ENCODE data around the gene PPARD. TPM values are rescaled to one million over a fixed set of nuclear protein-coding genes. Genes with fewer than 3 reads are reported as not detected.

The PPARD gene
- total RNA-seq, 4 donors from 2014 or later, result 6.3 to 16.7 (median 12.0) TPM

DNA sequence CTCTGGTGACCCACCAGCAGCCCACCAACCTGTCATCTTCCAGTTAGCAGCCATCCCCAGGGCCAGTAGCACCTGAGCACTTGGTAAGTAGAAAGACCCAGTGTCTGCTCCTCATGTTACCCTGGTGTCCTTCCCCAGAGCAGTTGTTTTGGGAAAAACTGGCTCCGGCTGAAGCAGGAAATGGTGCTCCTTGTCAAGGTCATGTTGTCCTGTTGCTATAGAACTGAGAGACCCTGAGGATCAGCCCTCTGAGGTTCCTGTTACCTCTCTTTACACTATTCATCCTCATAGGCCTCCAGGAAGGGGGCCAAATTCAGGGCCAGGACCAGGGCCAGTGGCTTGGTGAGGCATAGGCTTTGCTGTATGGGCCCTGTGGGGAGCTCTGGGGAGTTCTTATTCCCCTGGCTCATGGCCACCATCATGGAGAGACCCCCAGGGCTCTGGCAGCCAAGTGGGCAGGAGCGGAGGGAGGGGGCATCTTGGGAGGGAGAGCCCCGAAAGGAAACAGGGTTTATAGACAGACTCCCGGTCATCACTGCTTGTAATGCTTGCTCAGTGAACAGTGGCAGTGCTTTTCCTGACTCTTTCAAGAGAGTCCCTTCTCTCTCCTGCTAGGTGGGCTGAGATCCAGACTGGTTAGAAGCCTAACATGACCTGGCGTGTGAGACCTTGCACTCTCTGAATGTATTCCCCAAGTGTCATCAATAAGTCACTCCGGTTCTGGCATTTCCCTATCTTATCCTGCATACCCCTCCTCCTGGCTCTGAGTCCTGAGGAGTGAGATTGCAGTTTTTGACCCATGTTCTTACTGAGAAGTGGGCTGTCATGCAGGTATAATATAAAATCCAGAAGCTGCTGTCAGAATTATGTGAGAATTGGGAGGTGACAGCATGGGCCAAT, 50.7 kb downstream of the PPARD start:
- H3K4me1 ChIP-seq, result peaks cover 16 to 17% of the 10 kb centered on the region in 2 donors
- no peaks in the 10 kb centered on the region for H3K27me3 ChIP-seq
- no peak overlapping the region for H3K4me3 ChIP-seq
- in situ Hi-C loops (cut with MboI; ENCODE audit: low sequenced_read_pairs in 4 of 4) (no loop called here), intact Hi-C loops (cut with DNase I; ENCODE audit: low total_unique reads) (no loop called here)
- no peaks in the 10 kb centered on the region for H3K9me3 ChIP-seq
- TF ChIP-seq, protein P1, sequence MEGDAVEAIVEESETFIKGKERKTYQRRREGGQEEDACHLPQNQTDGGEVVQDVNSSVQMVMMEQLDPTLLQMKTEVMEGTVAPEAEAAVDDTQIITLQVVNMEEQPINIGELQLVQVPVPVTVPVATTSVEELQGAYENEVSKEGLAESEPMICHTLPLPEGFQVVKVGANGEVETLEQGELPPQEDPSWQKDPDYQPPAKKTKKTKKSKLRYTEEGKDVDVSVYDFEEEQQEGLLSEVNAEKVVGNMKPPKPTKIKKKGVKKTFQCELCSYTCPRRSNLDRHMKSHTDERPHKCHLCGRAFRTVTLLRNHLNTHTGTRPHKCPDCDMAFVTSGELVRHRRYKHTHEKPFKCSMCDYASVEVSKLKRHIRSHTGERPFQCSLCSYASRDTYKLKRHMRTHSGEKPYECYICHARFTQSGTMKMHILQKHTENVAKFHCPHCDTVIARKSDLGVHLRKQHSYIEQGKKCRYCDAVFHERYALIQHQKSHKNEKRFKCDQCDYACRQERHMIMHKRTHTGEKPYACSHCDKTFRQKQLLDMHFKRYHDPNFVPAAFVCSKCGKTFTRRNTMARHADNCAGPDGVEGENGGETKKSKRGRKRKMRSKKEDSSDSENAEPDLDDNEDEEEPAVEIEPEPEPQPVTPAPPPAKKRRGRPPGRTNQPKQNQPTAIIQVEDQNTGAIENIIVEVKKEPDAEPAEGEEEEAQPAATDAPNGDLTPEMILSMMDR (IDR thresholded peaks at IDR 0.05 in 4 of 5, conservative IDR thresholded peaks at IDR 0.05 in 1 of 5), result no peak
- TF ChIP-seq POLR2A (IDR thresholded peaks at IDR 0.05), result no peak
- no peak for ATAC-seq
- no peak for DNase-seq
- no peaks in the 10 kb centered on the region for H3K36me3 ChIP-seq
- no peak overlapping the region for H3K27ac ChIP-seq

GRCh38 chr6:35396991-35397390, 54.6 kb downstream of the PPARD start:
- intact Hi-C loops (cut with DNase I; ENCODE audit: low total_unique reads) (no loop called here), in situ Hi-C loops (cut with MboI; ENCODE audit: low sequenced_read_pairs in 4 of 4) (no loop called here)
- H3K27ac ChIP-seq, result no peak overlapping the region
- H3K9me3 ChIP-seq, result no peaks in the 10 kb centered on the region
- ATAC-seq (no peak), DNase-seq (no peak)
- no peaks in the 10 kb centered on the region for H3K27me3 ChIP-seq
- TF ChIP-seq POLR2A (IDR thresholded peaks at IDR 0.05), result no peak
- TF ChIP-seq, protein P1 (IDR thresholded peaks at IDR 0.05 in 4 of 5, conservative IDR thresholded peaks at IDR 0.05 in 1 of 5), result no peak
- H3K4me1 ChIP-seq, result peaks cover 9 to 11% of the 10 kb centered on the region in 2 donors
- H3K4me3 ChIP-seq, result no peak overlapping the region
- no peaks in the 10 kb centered on the region for H3K36me3 ChIP-seq

- DNase-seq (no peak), ATAC-seq (no peak)
- TF ChIP-seq, protein P1 (IDR thresholded peaks at IDR 0.05 in 4 of 5, conservative IDR thresholded peaks at IDR 0.05 in 1 of 5), result no peak
- no peak for TF ChIP-seq POLR2A (IDR thresholded peaks at IDR 0.05)
- Histone ChIP-seq H3K9me3 (no peaks in the 10 kb centered on the region), H3K4me3 (no peak overlapping the region), H3K27ac (no peak overlapping the region), H3K4me1 (peaks cover 7 to 10% of the 10 kb centered on the region in 2 donors), H3K36me3 (no peaks in the 10 kb centered on the region), H3K27me3 (no peaks in the 10 kb centered on the region)
- intact Hi-C loops (cut with DNase I; ENCODE audit: low total_unique reads) (no loop called here), in situ Hi-C loops (cut with MboI; ENCODE audit: low sequenced_read_pairs in 4 of 4) (no loop called here)
Observed at GRCh38 chr6:35397806-35398418, 55.6 kb downstream of the PPARD start.

DNA sequence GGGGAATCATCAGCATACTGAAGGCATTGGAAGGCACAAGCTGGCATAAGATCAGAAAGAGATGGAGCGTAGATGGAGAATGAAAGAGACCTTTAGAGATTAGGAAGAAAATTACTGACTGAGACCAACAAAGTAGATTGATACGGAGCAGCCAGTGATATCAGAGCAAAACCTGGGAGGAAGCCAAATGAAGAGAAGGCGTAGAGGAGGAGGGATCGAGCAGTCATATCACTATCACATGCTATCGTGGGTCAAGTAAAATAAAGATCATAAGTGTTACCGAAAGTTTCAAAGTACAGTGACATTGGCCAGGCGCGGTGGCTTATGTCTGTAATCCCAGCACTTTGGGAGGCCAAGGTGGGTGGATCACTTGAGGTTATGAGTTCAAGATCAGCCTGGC, 56.2 kb downstream of the PPARD start:
- ATAC-seq (no peak), DNase-seq (no peak)
- H3K4me1 ChIP-seq, result peaks cover 6 to 13% of the 10 kb centered on the region in 2 donors
- H3K4me3 ChIP-seq, result no peak overlapping the region
- in situ Hi-C loops (cut with MboI; ENCODE audit: low sequenced_read_pairs in 4 of 4) (no loop called here), intact Hi-C loops (cut with DNase I; ENCODE audit: low total_unique reads) (no loop called here)
- no peak for TF ChIP-seq POLR2A (IDR thresholded peaks at IDR 0.05)
- TF ChIP-seq, protein P1 (IDR thresholded peaks at IDR 0.05 in 4 of 5, conservative IDR thresholded peaks at IDR 0.05 in 1 of 5), result no peak
- no peaks in the 10 kb centered on the region for H3K36me3 ChIP-seq
- no peak overlapping the region for H3K27ac ChIP-seq
- no peaks in the 10 kb centered on the region for H3K9me3 ChIP-seq
- H3K27me3 ChIP-seq, result no peaks in the 10 kb centered on the region

Measured in gastrocnemius medialis (tissue), 4 donors.